ENCODE data around the gene FTSJ3.

DNA sequence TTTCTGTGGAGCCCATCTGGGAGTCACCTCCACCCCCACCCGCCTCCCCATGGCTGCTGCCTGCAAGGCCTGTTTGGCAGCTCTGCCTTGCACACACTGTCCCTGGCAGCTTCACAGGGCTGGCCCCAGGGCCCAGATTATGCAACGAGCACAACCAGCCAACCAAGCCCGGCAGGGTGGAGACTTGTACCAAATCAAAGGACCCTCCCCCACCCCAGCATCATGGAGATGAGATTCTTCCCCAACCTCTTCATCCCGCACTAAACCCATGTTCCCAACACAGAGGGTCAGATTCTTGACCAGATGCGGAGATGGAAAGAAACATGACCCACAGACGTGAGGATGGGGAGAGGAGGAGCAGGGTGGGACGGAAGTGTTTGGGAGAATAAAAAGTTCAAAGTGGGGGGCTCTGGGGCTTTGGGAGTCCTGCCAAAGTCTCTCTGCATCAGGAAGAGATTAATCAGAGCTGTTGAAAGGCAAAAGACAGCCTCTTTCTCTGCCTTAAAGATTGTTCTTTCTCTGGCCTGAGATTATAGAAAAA lies 11.2 kb upstream of the FTSJ3 start:
- TF ChIP-seq, protein P1, sequence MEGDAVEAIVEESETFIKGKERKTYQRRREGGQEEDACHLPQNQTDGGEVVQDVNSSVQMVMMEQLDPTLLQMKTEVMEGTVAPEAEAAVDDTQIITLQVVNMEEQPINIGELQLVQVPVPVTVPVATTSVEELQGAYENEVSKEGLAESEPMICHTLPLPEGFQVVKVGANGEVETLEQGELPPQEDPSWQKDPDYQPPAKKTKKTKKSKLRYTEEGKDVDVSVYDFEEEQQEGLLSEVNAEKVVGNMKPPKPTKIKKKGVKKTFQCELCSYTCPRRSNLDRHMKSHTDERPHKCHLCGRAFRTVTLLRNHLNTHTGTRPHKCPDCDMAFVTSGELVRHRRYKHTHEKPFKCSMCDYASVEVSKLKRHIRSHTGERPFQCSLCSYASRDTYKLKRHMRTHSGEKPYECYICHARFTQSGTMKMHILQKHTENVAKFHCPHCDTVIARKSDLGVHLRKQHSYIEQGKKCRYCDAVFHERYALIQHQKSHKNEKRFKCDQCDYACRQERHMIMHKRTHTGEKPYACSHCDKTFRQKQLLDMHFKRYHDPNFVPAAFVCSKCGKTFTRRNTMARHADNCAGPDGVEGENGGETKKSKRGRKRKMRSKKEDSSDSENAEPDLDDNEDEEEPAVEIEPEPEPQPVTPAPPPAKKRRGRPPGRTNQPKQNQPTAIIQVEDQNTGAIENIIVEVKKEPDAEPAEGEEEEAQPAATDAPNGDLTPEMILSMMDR (conservative IDR thresholded peaks at IDR 0.05; ENCODE audit: low read depth, low read length), result no peak
- TF ChIP-seq EZH2phosphoT487 (IDR thresholded peaks at IDR 0.05; ENCODE audit: borderline replicate concordance, low read length), result no peak

Data from PC-3 (cell line).